Lung microvascular endothelial cell (primary cell): ENCODE measurements around the gene VRK2. TPM values are rescaled to one million over a fixed set of nuclear protein-coding genes. Genes with fewer than 3 reads are reported as not detected.
"Not testable (repeated sequence)": the region's sequence is repeated elsewhere in the genome, so short reads cannot be mapped to it uniquely, and the experiment has no call there.

Source experiments
- DNase-seq, 2 donors: peaks; one replicate each; pipeline versions ENCODE4 v3.0.0 to v3.0.0-alpha.2; 2010; ENCODE audit warnings: low read depth in 2 of 2
- total RNA-seq: library from RNA; depleted of rRNA; stranded (reverse); fragments of >200 nt; gene quantifications from 2 replicates; pipeline ENCODE4 v1.2.1, GENCODE V29; 2014

Gene VRK2
- total RNA-seq, 1 donor from 2014 or later = 17.7 TPM

DNA sequence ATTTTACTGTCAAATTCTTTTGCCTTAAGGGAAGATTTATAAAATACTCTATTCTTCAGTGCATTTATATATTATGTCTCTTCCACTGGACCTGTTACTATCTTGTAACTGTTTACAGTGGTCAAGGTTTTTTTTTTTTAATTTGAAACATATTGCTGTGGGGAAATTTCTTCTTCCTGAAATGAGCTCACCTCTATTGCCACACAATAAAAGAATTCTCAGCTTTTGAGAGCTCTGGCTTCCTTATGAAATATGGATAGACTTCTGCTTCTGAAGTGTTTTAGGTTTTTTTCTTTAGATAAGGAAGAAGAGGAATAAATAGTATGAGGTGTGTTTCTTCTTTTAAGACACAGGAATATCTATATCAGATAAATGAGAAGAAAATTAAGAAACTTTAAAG is 7.7 kb downstream of the VRK2 start:
- peak in 1 of 2 donors; percentile 36 for DNase-seq

DNA sequence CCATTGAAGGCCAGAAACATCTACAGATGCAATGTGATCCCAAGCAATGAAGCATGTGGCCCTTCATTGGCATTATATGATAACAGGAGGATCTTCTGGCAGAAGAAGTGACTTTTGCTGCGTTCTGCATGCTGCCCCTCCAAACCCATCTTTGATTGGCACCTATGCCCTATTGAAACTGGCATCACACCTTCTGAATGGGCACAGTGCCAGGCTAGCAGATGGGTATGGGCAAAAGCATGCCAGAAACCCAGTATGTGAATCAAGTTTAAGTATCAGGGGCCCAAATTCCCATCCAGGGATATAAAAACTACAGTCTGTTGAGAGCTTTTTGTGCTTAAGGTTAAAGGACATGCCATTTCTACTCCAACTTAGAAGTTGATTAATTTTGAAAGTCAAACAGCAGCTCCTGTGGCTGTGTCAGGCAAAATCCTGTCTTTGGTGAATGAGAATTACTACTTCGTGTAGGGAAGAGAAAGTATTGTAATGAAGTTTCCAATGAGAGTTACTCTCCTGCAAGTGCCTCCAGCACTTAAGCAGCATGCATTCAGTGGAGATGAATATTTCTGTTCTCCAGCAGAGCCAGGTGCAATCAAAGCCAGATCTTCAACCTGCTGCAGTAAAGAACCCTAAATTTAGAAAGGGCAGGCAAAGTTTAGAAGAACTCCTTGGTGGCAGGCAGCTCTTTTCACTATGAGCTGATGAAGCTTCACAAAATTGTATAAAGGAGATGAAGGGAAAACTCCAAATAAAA is 8.6 kb downstream of the VRK2 start:
- no peak for DNase-seq

DNA sequence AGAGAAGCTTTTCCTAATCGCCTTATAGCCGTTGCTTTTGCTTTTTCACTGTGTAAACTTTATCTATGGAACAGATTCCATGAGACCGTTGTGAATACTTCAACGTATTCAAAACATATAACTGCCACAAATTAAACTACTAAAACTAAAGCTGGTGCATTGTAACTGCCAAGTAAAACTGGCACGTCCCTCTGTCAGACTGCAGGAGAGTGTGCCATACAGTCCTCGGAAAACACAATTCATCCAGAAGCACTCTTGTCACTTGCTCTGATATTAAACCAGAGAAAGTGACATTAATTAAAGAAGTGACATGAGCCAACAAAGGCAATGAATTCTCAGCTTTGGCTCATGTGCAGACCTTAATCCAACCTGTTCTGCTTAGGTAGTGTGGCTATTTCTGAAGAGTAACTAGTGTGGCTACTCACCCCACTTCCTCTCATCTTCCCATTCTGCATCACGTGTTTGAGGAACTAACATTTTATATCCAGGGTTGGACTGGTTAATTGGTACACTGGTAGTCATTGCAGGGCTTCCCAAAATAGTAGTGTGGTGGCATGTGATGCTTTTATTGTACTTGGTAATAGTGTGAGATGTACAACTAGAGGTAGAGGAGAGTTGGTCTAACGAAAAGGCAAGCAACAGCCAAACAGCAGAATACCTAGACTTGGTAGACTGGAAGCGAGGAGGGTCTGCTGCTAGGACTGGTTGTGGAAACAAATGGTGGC is 9.7 kb downstream of the VRK2 start:
- no peak for DNase-seq

DNA sequence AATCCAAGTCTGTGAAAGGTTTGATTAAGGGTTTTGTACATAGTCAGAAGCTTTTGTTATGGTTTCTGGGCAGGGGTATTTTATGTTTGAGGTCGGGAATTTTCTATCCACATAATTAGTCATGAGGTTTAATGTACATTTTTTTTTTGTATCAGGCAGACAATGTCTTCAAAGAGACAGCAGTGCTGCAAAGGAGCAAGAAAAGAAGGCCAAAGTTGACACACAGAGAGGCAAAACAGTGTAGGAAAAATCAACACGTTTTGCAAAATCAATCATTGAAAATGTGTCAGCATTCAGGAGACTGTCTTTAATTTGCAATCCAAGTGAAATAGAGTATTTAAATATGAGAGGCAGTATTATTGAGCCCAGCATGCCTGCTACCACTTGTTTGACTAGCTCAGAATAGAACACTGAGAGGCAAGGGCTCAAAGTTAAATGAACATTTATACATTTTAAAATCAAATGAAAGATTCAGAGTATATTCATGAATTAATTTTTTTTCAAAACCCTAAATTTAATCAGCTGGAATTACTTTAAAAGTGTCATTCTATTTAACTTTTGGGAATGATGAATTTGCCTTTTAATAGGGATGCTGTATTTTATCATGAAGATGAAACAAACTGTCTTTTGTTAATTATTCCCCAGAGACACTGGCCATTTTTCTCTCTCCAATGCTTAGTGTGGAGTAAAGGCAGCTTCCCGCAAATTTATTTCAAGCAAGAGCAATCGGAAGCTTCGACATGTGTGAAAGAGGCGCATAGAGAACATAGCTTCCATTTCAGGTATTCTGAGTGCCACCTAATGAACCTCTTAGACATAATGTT is 11.3 kb downstream of the VRK2 start:
- DNase-seq = no peak

DNA sequence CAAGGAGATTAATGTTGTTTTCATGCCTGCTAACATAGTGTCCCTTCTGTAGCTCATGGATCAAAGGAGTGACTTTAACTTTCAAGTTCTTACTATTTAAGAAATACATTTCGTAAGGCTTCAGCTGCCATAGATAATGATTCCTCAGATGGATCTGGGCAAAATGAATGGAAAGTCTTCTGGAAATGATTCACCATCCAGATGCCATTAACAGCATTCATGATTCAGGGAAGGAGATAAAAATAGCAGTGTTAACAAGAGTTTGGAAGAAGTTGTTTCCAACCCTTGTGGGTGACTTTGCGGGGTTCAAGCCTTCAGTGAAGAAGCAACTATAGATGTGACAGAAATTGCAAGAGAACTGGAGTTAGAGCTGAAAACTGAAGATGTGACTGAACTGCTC is 17.0 kb downstream of the VRK2 start:
- peak in 1 of 2 donors; percentile 61 for DNase-seq

DNA sequence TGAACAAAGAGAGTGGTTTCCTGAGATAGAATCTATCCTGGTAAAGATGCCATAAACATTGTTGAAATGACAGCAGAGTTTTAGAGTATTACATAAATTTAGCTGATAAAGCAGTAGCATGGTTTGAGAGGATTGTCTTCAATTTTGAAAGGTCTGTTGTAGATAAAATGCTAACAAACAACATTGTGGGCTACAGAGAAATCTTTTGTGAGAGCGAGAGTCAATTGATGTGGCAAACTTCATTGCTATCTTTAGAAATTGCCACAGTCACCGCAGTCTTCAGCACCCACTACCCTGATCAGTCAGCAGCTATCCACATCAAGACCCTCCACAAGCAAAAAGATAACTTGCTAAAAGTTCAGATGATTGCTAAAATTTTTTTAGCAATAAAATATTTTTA is 17.5 kb downstream of the VRK2 start:
- no peak for DNase-seq

DNA sequence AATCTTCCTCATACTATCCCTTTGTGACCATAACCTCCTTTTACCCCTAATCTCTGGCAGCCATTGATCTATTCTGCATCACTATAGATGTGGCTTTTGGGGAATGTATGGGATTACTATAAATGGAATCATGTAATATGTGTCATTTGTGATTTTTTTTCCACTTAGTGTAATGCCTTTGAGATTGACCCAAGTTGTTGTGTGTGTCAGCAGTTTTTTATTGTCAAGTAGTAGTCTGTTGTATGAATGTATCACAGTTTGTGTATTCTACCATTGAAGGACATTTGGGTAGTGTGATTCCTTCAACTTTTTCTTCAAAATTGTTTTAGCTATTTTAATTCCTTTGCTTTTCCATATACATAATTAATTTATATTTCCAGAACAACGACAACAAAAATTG is 18.6 kb downstream of the VRK2 start:
- no peak for DNase-seq

DNA sequence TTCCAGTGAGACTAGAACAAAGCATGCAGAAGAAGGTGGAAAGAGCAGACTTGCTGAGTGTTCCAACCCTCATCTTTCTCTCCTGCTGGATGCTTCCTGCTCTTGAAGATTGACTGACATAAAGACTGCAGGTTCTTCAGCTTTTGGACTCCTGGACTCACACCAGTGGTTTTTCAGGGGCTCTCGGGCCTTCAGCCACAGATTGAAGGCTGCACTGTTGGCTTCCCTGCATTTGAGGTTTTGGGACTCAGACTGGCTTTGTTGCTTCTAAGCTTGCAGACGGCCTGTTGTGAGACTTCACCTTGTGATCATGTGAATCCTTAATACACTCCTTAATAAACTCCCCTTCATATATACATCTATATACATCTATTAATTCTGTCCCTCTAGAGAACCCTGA is 20.4 kb downstream of the VRK2 start:
- DNase-seq = no peak

DNA sequence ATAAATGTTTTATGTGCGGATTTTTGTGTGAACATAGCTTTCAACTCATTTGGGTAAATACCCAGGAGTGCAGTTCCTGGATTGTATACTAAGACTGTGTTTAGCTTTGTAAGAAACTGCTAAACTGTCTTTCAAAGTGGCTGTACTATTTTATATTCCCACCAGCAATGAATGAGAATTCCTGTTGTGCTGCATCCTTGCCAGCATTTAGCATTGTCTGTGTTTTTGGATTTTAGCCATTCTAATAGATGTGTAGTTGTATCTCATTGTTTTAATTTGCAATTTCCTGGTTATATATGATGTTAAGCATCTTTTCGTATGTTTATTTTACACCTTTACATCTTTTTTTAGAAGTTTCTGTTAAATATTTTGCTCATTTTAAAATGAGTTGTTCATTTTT is 24.2 kb downstream of the VRK2 start:
- no peak for DNase-seq

DNA sequence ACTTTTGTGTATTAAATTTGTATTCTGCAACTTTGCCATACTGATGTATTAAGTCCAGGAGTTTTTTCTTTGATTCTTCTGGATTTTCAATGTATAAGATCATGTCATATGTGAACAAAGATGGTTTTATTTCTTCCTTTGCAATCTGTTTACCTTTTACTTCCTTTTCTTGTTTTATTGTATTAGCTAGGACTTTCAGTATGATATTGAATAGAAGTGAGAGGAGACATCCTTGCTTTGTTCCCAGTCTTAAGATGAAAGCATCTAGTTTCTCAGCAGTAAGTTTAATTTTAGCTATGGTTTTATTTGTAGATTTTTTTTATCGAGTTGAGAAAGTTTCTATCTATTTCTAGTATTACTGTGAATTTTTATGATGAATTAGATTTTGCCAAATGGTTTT is 25.5 kb downstream of the VRK2 start:
- no peak for DNase-seq

DNA sequence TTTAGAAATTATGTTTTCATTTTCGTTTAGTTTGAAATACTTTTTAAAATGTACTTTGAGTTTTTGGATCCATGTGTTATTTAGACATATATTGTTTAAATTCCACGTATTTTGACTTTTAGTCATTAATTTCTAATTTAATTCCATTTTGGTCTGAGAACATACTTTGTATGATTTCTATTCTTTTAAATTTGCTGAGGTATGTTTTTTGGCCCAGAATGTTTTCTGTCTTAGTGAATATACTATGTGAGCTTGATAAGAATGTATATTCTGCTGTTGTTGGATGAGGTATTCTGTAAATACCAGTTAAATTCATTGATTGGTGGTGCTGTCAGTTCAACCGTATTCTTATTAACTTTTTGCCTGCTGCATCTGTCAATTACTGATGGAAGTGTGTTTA is 26.4 kb downstream of the VRK2 start:
- DNase-seq = no peak

DNA sequence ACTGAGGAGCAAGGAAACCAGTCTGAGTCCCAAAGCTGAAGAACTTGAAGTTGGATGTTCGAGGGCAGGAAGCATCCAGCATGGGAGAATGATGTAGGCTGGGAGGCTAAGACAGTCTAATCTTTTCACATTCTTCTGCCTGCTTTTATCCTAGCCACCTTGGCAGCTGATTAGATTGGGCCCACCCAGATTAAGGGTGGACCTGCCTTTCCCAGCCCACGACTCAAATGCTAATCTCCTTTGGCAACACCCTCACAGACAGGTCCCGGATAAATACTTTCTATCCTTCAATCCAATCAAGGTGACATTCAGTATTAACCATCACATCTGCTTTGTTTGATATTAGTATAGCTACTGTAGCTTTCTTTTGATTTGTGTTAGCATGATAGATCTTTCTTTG is 27.1 kb downstream of the VRK2 start:
- DNase-seq = no peak

DNA sequence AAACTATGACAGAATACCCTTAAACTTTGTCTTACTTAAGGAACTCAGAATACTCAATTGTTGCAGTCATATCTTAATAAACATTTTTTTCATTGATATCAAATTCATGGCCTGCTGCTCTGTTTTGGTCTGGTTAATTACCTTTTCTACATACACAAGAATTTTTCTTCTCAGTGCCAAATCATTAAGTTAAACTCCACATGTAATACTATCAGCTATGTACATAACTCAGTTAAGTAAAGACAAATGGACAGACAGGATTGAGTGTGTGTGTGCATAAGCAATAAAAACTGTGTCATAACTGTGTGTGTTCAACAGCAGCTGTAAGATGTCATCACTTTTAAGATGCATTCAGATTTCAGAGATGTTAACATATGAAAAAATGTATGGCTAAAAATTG is 34.4 kb downstream of the VRK2 start:
- DNase-seq = no peak

DNA sequence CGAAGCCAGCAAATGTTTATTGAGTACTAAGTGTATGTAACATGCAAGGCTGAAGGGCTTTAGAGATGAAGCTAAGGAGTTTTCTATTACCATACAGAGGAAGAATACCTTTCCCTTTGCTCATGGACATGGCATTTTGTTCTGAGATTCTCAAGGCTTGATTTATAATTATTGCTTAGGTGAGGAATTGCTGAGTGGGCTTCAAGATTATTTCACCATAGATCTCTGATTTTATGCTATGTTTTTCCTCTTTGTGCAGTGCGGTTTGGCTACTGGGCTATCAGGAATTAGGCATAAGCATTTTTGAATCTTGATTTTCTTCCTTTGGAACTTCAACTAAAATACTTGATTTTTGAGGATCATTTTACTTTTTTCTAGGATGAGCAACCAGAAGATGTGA is 42.5 kb downstream of the VRK2 start:
- no peak for DNase-seq

DNA sequence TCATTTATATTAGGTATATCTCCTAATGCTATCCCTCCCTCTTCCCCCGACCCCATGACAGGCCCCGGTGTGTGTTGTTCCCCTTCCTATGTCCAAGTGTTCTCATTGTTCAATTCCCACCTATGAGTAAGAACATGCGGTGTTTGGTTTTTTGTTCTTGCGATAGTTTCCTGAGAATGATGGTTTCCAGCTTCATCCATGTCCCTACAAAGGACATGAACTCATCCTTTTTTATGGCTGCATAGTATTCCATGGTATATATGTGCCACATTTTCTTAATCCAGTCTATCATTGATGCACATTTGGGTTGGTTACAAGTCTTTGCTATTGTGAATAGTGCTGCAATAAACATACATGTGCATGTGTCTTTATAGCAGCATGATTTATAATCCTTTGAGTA is 46.2 kb downstream of the VRK2 start:
- not testable (repeated sequence) for DNase-seq

DNA sequence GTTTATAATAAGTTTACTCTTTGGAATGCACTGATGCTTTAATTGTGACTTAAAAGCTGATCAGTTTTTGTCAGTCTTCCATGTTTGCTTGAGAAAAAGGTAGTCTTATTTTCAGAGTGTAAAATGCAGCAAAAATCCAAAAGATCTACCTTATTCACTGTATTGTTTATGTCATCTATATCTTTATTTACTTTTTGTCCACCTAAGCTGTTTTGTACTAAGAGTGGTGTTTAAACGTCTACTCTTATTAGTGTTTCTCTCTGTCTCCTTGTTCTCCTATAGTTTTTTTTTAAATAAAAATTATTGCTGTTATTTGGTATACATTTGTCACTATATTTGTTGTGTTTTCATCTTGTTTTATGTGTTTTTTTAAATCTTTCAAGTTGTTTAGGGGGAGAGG is 50.4 kb downstream of the VRK2 start:
- no peak for DNase-seq

DNA sequence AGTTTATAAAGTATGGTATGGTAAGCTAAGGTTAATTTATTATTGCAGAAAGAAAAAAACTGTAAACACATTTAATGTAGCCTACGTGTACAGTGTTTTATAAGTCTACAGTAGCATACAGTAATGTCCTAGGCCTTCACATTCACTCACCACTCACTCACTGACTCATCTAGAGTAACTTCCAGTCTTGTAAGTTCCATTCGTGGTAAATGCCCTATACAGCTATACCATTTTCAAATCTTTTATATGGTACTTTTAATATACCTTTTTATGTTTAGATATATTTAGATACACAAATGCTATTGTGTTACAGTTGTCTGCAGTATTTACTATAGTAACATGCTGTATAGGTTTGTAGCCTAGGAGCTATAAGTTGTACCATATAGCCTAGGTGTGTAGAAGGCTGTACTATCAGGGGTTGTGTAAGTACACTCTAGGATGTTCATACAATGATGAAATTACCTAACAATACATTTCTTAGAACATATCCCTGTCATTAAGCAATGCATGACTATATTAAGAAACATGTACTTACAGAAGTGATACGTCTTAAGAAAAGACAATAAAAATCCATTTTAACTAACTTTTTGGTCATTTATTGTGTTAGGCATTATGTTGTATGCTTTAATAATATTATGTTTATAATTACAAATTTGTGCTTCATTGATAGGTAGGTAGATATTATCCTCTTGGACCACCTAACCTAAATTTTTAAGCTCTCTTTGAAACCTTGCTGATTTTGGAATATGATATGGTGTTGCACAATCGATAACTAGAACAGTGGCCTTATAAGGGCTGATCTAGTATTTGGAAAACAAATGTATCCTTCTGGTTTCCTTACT is 51.9 kb downstream of the VRK2 start:
- DNase-seq = peak in 1 of 2 donors; percentile 28

DNA sequence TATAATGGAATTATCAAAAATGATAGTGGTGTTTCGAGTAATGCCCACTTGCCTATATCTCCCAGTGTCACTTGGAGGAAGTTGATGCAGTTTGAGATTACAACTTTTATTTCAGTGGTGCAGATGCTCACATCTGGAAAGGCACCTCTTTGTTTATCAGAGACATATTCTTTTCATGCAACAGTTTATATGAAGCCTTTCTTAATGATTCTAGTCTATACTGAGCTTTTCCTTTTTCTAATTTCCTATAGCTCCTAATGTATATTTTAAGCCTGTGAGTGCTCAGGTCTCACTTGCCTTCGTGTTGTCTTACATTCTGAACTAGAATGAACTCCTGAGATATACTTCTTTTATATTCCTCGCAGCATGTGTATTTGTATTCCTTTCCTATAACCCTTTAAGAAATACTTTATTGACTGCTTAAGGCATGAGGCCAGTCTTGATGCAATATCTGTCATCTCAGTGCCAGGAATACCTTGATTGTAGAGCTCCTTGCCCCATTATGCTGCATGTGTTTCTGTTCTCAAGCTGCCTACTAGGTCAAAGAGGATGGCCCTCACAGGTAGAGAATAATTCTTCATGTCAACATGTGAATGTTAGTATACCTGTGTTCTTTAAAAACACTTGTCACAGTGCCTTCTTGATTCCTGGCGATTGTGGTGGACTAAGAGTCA is 52.6 kb downstream of the VRK2 start:
- DNase-seq = no peak

DNA sequence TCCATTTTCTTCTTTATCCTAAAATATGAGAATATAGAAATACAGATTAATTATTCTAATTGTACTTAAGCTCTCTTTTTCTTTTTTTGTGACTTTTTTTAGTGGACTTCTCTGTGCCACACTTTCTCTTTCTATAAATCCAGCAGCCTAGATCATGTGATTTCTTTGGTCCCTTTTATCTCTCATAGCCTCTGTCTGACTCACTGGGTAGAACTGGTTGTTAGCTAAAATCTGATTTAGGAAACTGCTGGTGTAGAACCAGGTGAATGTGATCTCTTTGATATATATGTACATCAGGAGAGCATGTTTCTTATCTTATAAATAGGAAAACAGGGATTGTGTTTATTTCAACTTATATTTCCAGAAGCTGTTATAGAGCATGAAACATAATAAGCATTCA is 54.9 kb downstream of the VRK2 start:
- no peak for DNase-seq

DNA sequence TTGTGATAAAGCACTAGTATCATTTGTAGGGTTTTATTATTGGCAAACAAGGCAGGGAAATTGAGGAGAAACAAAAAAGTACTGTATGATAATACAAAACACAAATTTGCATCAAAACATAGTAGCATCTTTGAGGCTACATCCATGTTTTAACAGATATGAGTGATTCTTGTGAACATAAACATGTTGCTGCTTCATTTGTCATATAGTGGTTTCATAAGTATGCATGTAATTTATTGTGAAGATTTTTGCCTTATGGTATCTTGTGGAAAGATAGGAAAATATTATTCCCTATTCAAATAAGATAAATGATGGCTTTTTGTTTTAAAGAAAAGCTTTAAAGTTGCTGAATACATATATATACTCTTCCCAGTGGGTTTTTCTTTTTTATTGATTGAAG is 60.3 kb downstream of the VRK2 start:
- no peak for DNase-seq
